ENCODE results near the gene DBH.

DNA sequence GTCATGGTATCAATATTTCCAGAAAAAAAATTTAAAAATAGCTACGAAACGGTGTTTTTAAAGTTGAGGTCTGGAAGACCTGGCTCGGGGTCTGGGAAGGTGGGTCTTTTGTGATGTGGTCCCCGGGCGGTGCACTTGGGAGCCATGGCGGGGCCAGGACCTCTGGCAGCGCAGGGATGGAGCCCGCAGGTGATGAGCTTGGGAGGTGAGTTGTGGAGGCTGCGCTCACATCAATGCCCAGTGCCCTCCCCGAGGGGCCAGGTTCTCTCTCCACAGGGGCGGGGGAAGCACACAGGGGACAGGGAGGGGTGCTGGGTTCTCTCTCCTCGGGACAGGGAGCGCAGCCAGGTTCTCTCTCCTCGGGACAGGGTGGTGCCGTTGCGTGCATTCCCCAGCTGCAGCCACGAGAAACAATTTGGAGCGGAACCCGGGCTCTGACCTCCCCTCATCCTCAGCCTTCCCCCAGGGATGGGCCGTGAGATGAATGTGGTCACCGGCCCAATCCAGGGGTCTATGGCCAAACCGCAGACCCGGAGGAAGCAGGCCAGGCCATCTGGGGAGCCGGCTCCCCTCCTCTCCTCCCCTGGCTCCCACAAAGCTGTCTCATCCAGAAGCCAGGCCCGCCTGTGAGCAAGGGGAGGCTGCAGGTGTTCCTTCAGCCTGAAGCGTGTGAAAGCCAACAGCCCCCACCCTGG is 25.8 kb downstream of the DBH start:
- TF ChIP-seq POLR2A (IDR thresholded peaks at IDR 0.05; ENCODE audit: low read depth, low read length) (no peak), POLR2AphosphoS5 (IDR thresholded peaks at IDR 0.05; ENCODE audit: low read depth, low read length) (no peak)

Measured in GM12892 (cell line).